Measurements from ENCODE around the gene ZBTB38.

DNA sequence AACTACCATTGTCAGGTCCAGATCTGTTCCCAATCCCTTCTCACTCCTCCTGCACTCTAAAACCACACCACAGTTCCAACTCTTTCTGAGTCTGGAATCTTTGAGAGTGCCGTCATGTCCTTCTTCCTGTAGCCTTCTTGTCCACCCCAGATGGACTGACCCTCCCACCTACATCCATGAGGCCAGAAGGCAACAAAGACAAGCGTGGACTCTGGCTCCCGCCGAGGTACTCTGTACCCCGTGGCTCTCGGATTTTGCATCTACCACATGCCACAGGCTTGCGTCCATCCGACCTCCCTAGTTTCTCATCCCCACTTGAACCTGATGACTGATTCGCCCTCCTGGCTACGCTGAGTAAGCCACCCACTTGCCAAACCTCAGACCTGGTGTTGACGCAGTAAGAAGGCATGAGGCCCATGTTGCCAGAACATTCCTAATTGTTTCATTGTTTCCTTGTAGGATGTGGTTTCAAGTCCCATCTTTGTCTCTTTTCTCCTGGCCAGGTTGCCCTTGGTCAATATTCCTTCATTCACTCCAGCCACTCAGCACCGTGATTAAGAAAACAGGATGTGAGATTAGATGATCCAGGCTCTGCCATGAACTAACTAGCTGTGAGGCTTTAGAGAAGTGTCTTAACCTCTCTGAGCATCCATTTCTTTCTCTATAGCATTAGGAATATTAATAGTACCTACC is 1.1 kb upstream of the ZBTB38 start:
- TF ChIP-seq CTCF (IDR thresholded peaks at IDR 0.05 in 8 of 11, conservative IDR thresholded peaks at IDR 0.05 in 3 of 11) (no peak), POLR2AphosphoS5 (IDR thresholded peaks at IDR 0.05) (no peak), POLR2A (IDR thresholded peaks at IDR 0.05) (no peak)
